Measurements from ENCODE around the gene CFAP97D1. TPM values are rescaled to one million over a fixed set of nuclear protein-coding genes. Genes with fewer than 3 reads are reported as not detected.
"Not testable (repeated sequence)": the region's sequence is repeated elsewhere in the genome, so short reads cannot be mapped to it uniquely, and the experiment has no call there.

CFAP97D1 gene
- total RNA-seq, 1 experiment from 2014 or later: 0.21 TPM

- not testable (repeated sequence) for H3K36me3 ChIP-seq (replicated peaks; ENCODE audit: control insufficient read depth, insufficient read depth, low read length); DNase-seq; H3K4me3 ChIP-seq (ENCODE audit: insufficient read depth, low read depth, low read length); H3K27me3 ChIP-seq (ENCODE audit: control insufficient read depth, insufficient read depth, low read length)
These were observed 17.8 kb downstream of the CFAP97D1 start for GRCh38 chr17:43798024-43798423.

- no peak overlapping the region for H3K4me3 ChIP-seq (ENCODE audit: insufficient read depth, low read depth, low read length)
These were observed 18.8 kb downstream of the CFAP97D1 start for GRCh38 chr17:43799047-43799446.

GRCh38 chr17:43800736-43801135 is 20.5 kb downstream of the CFAP97D1 start:
- no peaks in the 10 kb centered on the region for H3K27me3 ChIP-seq (ENCODE audit: control insufficient read depth, insufficient read depth, low read length)
- H3K36me3 ChIP-seq (replicated peaks; ENCODE audit: control insufficient read depth, insufficient read depth, low read length): no peaks in the 10 kb centered on the region
- DNase-seq: no peak
- H3K4me3 ChIP-seq (ENCODE audit: insufficient read depth, low read depth, low read length): no peak overlapping the region

More at GRCh38 chr17:43799047-43799446, 18.8 kb downstream of the CFAP97D1 start:
- Histone ChIP-seq H3K36me3 (replicated peaks; ENCODE audit: control insufficient read depth, insufficient read depth, low read length) (no peaks in the 10 kb centered on the region), H3K27me3 (ENCODE audit: control insufficient read depth, insufficient read depth, low read length) (no peaks in the 10 kb centered on the region)
- no peak for DNase-seq

GRCh38 chr17:43801844-43802243 is 21.6 kb downstream of the CFAP97D1 start:
- no peaks in the 10 kb centered on the region for H3K27me3 ChIP-seq (ENCODE audit: control insufficient read depth, insufficient read depth, low read length)
- no peak for DNase-seq
- H3K36me3 ChIP-seq (replicated peaks; ENCODE audit: control insufficient read depth, insufficient read depth, low read length): no peaks in the 10 kb centered on the region
- no peak overlapping the region for H3K4me3 ChIP-seq (ENCODE audit: insufficient read depth, low read depth, low read length)

GRCh38 chr17:43803758-43804157 is 23.5 kb downstream of the CFAP97D1 start:
- H3K4me3 ChIP-seq (ENCODE audit: insufficient read depth, low read depth, low read length): no peak overlapping the region
- peak; percentile 68 for DNase-seq

DNA sequence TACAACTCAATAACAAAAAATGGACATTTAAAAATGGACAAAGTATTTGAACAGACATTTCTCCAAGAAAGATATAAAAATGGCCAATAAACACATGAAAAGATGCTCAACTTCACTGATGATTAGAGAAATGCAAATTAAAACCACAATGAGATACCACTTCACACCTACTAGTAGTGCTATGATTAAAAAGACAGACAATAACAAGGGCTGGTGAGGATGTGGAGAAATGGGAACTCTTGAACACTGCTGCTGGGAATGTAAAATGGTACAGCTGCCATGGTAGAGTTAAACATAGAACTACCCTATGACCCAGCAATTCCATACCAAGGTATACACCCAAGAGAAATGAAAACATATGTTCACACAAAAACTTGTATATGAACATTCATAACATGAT is 24.9 kb downstream of the CFAP97D1 start:
- DNase-seq: no peak
- Histone ChIP-seq H3K27me3 (ENCODE audit: control insufficient read depth, insufficient read depth, low read length) (no peaks in the 10 kb centered on the region), H3K36me3 (replicated peaks; ENCODE audit: control insufficient read depth, insufficient read depth, low read length) (peaks cover 1% of the 10 kb centered on the region; the same call in 1 of the 2 replicates), H3K4me3 (ENCODE audit: insufficient read depth, low read depth, low read length) (no peak overlapping the region)

More at GRCh38 chr17:43803758-43804157, 23.5 kb downstream of the CFAP97D1 start:
- H3K36me3 ChIP-seq (replicated peaks; ENCODE audit: control insufficient read depth, insufficient read depth, low read length): peaks cover 1% of the 10 kb centered on the region; the same call in 1 of the 2 replicates
- no peaks in the 10 kb centered on the region for H3K27me3 ChIP-seq (ENCODE audit: control insufficient read depth, insufficient read depth, low read length)

DNA sequence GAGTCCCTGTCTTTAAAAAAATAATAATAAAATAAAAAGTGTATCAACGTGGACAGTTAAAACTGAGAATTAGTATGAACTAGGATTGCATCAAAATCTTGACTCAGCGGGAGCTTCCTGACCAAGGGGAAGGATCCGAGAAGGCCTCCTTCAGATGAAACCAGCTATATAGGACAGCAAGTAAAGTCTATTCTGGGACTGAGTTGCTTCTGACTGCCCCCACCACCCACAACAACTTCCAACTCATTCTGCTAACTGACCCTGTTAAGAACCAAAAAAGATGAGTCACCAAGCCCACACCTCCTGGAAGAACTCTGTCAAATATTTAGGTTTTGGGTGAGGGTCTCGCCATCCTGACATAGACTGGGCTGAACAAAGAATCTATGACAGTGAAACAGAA is 27.8 kb downstream of the CFAP97D1 start:
- DNase-seq: no peak
- H3K36me3 ChIP-seq (replicated peaks; ENCODE audit: control insufficient read depth, insufficient read depth, low read length): peaks cover 2% of the 10 kb centered on the region; the same call in 1 of the 2 replicates
- no peaks in the 10 kb centered on the region for H3K27me3 ChIP-seq (ENCODE audit: control insufficient read depth, insufficient read depth, low read length)
- H3K4me3 ChIP-seq (ENCODE audit: insufficient read depth, low read depth, low read length): no peak overlapping the region

DNA sequence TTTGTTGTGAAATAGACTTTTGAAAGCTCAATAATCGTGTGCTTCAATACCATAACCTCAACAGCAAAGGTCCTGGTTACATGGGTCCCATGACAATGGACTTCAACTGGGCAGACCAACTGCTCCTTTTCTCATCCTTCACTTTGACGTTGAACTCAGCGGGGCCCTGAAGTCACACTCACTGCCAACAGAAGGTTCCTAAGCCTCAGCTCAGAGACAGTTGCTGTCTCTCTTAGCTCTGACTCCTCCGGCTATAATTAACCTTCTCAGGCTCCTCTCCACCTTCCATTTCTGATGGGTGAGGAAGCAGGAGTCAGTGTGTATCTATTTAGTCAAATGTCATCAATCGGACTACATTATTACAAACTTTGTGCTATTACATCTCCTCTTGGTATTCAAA is 28.9 kb downstream of the CFAP97D1 start:
- DNase-seq: no peak
- Histone ChIP-seq H3K4me3 (ENCODE audit: insufficient read depth, low read depth, low read length) (no peak overlapping the region), H3K36me3 (replicated peaks; ENCODE audit: control insufficient read depth, insufficient read depth, low read length) (peaks cover 2% of the 10 kb centered on the region; the same call in 1 of the 2 replicates), H3K27me3 (ENCODE audit: control insufficient read depth, insufficient read depth, low read length) (no peaks in the 10 kb centered on the region)

DNA sequence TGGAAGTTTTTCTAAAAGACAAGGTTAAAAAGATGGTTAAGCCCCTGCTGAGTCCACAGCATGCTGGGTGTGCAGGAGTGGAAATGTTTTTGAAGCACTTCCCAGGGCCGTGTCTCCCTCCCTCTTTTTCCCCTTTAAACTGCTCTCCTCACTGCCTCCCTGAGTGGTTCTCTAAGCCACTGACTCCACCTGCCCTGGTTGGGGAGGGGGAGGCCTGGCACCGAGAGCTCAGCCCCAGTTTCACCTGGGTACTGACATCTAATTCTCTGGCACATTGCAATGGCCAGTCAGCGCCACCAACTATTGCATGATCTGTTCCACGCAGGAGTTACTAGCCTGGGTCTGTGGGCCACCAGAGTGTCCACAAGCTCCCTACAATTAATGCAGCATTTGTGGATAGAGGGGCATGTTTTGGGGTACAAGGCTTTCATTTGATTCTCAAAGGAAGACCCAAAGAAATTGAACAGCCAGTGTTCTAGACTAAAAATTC is 30.0 kb downstream of the CFAP97D1 start:
- Histone ChIP-seq H3K27me3 (ENCODE audit: control insufficient read depth, insufficient read depth, low read length) (no peaks in the 10 kb centered on the region), H3K4me3 (ENCODE audit: insufficient read depth, low read depth, low read length) (no peak overlapping the region), H3K36me3 (replicated peaks; ENCODE audit: control insufficient read depth, insufficient read depth, low read length) (peaks cover 2% of the 10 kb centered on the region; the same call in 1 of the 2 replicates)
- peak; percentile 47 for DNase-seq

- Histone ChIP-seq H3K27me3 (ENCODE audit: control insufficient read depth, insufficient read depth, low read length) (no peaks in the 10 kb centered on the region), H3K36me3 (replicated peaks; ENCODE audit: control insufficient read depth, insufficient read depth, low read length) (peaks cover 2% of the 10 kb centered on the region; the same call in 1 of the 2 replicates), H3K4me3 (ENCODE audit: insufficient read depth, low read depth, low read length) (no peak overlapping the region)
- DNase-seq: peak; percentile 54
These were observed 30.6 kb downstream of the CFAP97D1 start for GRCh38 chr17:43810823-43811222.

- no peaks in the 10 kb centered on the region for H3K27me3 ChIP-seq (ENCODE audit: control insufficient read depth, insufficient read depth, low read length)
- peak; percentile 16 for DNase-seq
- H3K4me3 ChIP-seq (ENCODE audit: insufficient read depth, low read depth, low read length): no peak overlapping the region
- peaks cover 2% of the 10 kb centered on the region for H3K36me3 ChIP-seq (replicated peaks; ENCODE audit: control insufficient read depth, insufficient read depth, low read length)
These were observed 32.4 kb downstream of the CFAP97D1 start for GRCh38 chr17:43812396-43813265.

GRCh38 chr17:43813386-43813785 is 33.2 kb downstream of the CFAP97D1 start:
- no peaks in the 10 kb centered on the region for H3K27me3 ChIP-seq (ENCODE audit: control insufficient read depth, insufficient read depth, low read length)
- DNase-seq: no peak
- peaks cover 2% of the 10 kb centered on the region for H3K36me3 ChIP-seq (replicated peaks; ENCODE audit: control insufficient read depth, insufficient read depth, low read length)
- H3K4me3 ChIP-seq (ENCODE audit: insufficient read depth, low read depth, low read length): no peak overlapping the region

DNA sequence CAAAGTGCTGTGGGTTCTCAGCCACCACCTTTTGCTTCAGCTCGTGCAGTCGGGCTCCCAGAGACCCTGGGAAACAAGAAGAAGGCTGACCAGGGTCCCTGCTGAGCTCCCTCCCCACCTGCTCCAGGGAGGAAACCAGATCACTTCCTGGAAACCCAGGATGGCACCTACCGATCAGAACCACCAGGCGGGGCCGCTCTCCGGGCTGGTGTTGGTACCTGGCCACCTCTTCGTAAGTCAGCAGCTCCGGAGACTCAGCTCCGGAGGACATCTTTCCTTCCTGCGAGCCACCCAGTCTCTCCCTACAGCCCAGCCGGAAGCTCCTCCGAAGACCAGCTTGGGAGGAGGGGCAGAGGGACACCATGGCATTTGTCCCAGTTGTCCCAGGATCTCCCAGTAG is 33.8 kb downstream of the CFAP97D1 start:
- H3K36me3 ChIP-seq (replicated peaks; ENCODE audit: control insufficient read depth, insufficient read depth, low read length): peaks cover 1% of the 10 kb centered on the region; the same call in 1 of the 2 replicates
- H3K27me3 ChIP-seq (ENCODE audit: control insufficient read depth, insufficient read depth, low read length): no peaks in the 10 kb centered on the region
- DNase-seq: peak; percentile 85
- no peak overlapping the region for H3K4me3 ChIP-seq (ENCODE audit: insufficient read depth, low read depth, low read length)

- no peaks in the 10 kb centered on the region for H3K27me3 ChIP-seq (ENCODE audit: control insufficient read depth, insufficient read depth, low read length)
- peaks cover 1% of the 10 kb centered on the region; the same call in 1 of the 2 replicates for H3K36me3 ChIP-seq (replicated peaks; ENCODE audit: control insufficient read depth, insufficient read depth, low read length)
- no peak for DNase-seq
- H3K4me3 ChIP-seq (ENCODE audit: insufficient read depth, low read depth, low read length): no peak overlapping the region
These were observed 34.5 kb downstream of the CFAP97D1 start for GRCh38 chr17:43814714-43815113.

Data from H7 (cell line).